Raji (cell line): ENCODE data around the gene ZC3H12D.

Experiments
- POLR2A ChIP-seq: IDR thresholded peaks from 2 replicates; pipeline ENCODE4 v1.6.1; 2011; ENCODE audit warnings: low read depth, low read length, control low read depth; ENCODE audit not compliant: insufficient read depth

ZC3H12D gene

DNA sequence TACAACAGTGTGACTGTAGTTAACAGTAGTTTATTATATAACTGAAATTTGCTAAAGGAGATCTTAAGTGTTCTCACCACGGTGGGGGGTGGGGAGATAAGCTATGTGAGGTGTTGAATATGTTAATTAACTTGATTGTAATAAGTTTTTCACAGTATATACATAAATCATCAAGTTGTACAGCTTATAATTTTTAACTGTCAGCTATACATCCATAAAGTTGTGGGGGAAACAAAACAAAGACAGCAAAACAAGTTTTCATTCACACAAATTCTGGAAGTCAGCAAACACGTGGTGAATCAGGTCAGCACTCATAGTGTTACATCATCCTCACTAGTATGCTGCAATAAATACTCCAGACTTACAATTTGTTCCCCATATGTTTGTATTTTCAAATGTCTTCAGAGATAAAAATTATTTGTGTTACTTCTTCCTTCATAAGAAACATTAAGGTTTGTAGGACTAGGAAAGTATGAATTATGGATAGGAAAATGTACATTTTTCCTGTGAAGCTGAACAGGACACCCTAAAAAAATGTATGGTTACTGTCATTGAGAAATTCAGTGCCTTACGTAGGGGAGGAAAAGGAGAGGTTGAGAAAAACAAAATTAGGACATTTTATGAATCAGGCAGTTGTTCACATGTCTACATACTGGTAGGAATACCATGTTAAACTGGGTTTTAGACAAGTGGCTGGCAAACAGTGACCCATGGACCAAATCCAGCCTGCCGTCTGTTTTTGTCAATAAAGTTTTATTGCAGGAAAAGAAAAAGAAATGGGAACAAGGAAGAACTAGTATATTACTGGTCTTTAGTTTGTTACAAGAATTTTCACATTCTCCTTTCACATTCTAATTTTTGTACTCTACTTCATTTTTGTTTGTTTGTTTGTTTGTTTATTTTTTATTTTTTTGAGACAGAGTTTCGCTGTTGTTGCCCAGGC lies 78.7 kb downstream of the ZC3H12D start:
- no peak for TF ChIP-seq POLR2A

DNA sequence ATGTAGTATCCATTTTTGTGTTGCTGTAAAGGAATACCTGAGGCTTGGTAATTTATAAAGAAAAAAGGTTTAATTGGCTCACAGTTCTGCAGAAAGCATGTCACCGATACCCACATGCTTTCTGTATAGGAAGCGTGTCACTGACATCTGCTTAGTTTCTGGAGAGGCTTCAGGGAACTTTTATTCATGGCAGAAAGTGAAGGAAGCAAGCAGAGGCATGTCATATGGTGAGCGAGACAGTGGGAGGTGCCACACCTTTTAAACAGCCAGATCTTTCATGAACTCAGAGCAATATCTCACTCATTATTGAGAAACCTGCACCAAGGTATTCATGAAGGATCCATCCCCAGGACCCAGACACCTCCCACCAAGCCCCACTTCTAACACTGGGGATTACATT lies 81.3 kb downstream of the ZC3H12D start:
- no peak for TF ChIP-seq POLR2A

DNA sequence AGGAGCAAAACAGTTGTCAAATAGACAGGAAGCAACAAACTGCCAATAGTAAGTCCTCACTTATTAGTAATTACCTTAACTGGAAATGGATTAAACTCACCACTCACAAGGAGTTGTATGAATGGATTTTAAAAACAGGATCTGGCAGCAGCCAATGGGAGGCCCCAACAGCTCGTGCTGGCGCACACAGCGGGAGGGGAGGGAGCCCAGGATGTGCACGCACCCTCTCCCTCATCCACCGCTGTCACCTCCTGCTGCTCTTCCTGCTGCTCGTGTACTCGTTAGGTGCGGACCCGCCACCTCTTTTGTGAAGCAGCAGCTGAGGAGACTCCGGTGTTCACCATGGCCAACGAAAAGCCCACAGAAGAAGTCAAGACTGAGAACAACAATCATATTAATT lies 84.8 kb downstream of the ZC3H12D start, which contains the start of gene SUMO4:
TSS of gene SUMO4 (plus strand) at position 213 of the 400 bp plus-strand sequence. CDS start at position 343, 130 bp downstream.
- no peak for TF ChIP-seq POLR2A

GRCh38 chr6:149397384-149397783 lies 87.4 kb downstream of the ZC3H12D start:
- no peak for TF ChIP-seq POLR2A
